Endothelial cell of umbilical vein (primary cell): ENCODE measurements around the gene ULK1.

Experiments used
- CTCF ChIP-seq, 2 donors: IDR thresholded peaks; 1 replicate in 1 of 2; 2 replicates in 1 of 2; pipeline ENCODE4 v1.5.1; 2011; ENCODE audit warnings: low read length in 2 of 2, mild to moderate bottlenecking in 2 of 2, moderate library complexity in 2 of 2, control low read depth in 1 of 2, inconsistent platforms in 1 of 2, low read depth in 1 of 2; ENCODE audit not compliant: insufficient read depth in 1 of 2; ENCODE audit errors: extremely low read depth in 1 of 2
- MAX ChIP-seq: IDR thresholded peaks from 2 replicates; pipeline ENCODE4 v1.6.1; 2011; ENCODE audit not compliant: insufficient read depth, insufficient read length
- MYC ChIP-seq: IDR thresholded peaks from one replicate; pipeline ENCODE4 v1.6.1; 2011; ENCODE audit warnings: mild to moderate bottlenecking, low read depth, low read length

GRCh38 chr12:131850856-131851559 lies 43.4 kb upstream of the ULK1 start:
- TF ChIP-seq CTCF (IDR thresholded peaks at IDR 0.05; ENCODE audit: extremely low read depth in 1 of 2, insufficient read depth in 1 of 2, low read depth in 1 of 2, low read length in 2 of 2), result no peak
- TF ChIP-seq MYC, result no peak
- no peak for TF ChIP-seq MAX
